RKO (cell line): ENCODE results near the gene TRPM4.
A peak's percentile ranks its signal among the peaks of the same experiment; 100 is the strongest.
"Not testable (repeated sequence)": the region's sequence is repeated elsewhere in the genome, so short reads cannot be mapped to it uniquely, and the experiment has no call there.

Experiments used
- DNase-seq: peaks from one replicate; pipeline ENCODE4 v3.0.0-alpha.2; 2016; ENCODE audit warnings: low spot score

Gene TRPM4

DNA sequence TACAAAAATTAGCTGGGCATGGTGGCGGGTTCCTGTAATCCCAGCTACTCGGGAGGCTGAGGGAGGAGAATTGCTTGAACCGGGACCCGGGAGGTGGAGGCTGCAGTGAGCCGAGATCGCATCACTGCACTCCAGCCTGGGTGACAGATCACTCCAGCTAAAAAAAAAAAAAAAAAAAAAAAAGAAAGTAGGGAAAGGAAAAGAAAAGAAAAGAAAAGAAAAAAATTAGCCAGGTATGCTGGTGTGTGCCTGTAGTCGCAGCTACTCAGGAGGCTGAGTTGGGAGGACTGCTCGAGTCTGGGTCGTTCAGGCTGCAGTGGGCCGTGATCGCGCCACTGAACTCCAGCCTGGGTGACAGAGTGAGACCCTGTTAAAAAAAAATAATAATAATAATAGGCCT is 30.4 kb upstream of the TRPM4 start:
- not testable (repeated sequence) for DNase-seq

DNA sequence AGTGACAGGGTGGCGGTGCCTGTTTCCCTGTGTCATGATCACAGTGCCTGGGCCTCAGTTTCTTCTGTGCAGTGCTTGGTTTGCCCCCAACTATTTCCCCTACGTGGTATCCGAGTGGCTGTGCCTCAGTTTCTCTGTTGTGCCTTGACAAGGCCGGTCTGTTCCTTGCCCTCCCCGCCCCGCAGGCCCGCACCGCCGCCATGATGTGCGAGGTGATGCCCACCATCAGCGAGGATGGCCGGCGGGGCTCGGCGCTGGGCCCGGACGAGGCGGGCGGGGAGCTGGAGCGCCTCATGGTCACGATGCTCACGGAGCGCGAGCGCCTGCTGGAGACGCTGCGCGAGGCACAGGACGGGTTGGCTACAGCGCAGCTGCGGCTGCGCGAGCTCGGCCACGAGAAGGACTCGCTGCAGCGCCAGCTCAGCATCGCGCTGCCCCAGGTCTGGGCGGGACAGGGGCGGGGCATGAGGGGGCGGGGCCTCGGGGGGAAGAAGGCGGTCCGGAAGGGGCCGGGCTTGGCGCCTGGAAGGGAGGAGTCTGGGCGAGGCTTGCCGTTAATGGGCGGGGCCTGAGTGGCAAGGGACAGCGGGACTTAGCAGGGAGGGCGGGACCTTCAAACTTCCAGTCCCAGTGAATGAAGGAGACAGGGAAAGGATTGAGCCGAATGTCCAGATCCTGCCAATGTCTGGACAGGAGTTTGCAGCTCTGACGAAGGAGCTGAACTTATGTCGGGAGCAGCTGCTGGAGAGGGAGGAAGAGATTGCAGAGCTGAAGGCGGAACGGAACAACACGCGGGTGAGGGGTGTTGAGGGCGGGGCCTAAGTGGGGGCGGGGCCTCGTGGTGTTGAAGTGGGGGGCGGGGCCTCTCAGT is 29.7 kb upstream of the TRPM4 start:
- DNase-seq = peak; percentile 96

DNA sequence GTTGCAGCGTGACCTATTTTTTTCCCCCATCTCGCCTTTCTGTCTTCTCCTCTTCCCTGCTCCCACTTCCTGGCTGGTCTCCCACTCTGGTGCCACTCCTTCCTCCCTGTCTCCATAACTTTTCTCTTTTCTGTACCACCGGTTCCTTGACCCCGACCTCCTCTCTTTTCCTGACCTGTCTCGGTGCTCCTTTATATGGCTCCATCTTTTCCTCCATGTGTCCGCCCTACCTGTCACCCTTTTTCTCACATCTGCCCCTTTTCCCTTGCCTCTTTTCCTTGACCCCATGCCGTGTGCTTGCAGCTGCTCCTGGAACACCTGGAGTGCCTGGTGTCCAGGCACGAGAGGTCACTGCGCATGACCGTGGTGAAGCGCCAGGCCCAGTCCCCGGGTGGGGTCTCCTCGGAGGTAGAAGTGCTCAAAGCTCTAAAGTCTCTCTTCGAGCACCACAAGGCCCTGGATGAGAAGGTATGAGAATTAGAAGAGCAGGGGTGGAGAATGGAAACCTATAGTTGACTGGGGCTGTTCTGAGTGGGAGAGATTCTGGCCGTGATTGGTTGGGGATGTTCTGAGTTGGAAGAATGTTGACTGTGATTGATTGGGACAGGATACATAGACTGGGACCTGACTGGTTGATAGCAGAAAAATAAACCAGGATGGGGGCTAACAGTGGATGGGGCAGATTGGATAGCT is 28.9 kb upstream of the TRPM4 start:
- no peak for DNase-seq

DNA sequence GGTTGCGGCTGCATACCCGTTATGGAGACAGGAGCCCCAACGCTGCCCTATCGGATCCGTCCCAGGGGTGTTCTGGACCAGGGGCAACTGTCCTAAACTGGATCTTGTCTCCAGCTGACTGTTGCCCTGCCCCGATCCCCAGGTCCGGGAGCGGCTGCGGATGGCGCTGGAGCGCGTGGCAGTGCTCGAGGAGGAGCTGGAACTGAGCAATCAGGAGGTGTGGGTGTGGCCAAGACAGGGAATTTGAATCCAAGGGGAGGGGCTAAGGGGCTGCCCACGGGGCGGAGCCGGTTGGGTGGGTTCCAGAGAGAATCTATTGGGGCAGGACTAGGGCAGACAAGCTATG is 28.4 kb upstream of the TRPM4 start:
- DNase-seq = no peak

DNA sequence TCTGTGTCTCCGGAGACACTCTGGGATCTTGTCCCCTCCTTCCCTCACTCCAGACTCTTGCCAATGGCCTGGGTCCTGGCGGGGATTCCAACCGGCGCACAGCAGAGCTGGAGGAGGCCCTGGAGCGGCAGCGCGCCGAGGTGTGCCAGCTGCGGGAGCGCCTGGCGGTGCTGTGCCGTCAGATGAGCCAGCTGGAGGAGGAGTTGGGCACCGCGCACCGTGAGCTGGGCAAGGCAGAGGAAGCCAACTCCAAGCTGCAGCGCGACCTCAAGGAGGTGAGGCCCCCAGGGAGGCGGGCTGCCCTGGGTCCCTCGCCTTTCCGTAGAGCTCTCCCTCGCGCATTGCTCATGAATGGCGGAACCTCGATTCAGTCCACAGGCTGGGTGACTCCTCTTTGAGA is 27.3 kb upstream of the TRPM4 start:
- no peak for DNase-seq

DNA sequence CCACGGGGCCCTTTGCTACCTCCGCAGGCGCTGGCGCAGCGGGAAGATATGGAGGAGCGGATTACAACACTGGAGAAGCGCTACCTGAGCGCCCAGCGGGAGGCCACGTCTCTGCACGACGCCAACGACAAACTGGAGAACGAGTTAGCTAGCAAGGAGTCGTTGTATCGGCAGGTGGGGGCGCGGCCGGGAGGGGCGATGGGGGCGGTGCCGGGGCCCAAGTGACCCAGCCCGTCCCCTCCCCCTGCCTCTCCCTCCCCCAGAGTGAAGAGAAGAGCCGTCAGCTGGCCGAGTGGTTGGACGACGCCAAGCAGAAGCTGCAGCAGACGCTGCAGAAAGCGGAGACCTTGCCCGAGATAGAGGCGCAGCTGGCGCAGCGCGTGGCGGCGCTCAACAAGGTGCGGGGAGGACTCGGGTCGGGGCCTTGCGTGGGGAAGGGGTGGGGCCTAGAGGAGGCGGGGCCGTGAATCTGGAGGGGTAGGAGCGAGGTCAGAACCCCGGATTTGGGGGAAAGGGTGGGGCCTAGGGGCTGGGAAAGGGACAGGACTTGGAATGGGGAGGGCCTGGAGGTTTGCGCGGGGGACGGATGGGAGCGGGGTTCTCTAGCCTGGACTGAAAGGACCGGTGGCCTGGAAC is 24.5 kb upstream of the TRPM4 start:
- no peak for DNase-seq

DNA sequence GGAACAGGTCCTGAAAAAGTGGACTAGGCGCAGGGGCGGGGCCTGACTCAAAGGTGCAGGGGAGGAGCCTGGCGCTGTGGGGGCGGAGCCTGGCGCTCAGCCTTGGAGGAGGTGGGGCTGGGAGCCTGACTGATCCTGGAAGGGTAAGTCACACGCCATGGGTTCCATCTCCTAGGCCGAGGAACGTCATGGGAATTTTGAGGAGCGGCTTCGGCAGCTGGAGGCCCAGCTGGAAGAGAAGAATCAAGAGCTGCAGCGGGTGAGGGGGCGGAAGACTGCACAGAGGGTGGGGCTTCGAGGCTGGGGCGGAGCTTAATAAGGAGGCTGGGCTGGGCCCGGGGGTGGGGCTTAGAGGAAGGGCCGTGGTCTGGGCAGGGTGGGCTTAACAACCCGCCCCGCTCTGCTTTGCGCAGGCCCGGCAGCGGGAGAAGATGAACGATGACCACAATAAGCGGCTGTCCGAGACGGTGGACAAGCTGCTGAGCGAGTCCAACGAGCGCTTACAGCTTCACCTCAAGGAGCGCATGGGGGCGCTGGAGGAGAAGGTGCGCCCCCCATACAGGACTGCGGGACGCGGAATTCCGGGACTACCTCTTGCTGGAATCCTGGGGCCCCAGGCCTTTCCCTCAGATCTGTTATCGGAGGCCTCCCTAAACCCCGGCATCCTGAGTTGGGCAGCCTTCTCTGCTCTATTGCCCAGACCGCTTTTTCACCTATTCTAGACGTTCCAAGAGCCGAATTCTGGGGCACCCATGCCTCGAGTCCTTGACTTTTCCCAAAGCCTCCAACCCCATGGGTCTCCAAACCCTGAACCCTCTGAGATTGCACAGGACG is 23.8 kb upstream of the TRPM4 start:
- no peak for DNase-seq

DNA sequence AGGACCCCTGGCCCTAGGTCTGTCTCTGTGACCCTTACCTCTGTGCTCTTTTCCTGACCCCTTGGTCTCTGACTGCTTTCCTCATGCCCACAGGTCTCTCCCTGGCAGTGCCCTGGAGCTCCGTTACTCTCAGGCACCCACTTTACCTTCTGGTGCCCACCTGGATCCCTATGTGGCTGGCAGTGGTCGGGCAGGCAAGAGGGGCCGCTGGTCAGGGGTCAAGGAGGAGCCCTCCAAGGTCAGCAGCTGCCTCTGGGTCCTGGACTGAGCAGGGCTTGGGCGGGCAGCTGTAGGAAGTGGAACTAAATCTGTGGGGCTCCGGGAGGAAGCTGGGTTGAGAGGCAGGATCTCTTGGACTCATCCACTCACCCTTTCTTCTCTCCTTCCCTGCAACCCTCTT is 21.9 kb upstream of the TRPM4 start:
- no peak for DNase-seq

DNA sequence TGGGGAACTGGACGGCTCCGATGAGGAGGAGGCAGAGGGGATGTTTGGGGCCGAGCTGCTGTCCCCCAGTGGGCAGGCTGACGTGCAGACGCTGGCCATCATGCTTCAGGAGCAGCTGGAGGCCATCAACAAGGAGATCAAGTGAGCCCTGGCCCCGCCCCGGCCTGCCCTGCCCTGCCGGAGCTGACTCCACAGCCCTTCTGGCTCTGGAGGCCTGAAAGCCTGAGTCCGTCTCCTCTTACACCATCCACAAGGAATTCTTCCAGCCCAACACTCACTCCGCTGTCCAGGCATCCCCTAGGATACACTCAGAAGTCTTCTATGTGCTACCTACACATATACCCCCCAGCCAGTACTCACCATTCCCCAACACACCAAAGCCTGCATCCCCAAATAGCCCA is 20.8 kb upstream of the TRPM4 start:
- no peak for DNase-seq

DNA sequence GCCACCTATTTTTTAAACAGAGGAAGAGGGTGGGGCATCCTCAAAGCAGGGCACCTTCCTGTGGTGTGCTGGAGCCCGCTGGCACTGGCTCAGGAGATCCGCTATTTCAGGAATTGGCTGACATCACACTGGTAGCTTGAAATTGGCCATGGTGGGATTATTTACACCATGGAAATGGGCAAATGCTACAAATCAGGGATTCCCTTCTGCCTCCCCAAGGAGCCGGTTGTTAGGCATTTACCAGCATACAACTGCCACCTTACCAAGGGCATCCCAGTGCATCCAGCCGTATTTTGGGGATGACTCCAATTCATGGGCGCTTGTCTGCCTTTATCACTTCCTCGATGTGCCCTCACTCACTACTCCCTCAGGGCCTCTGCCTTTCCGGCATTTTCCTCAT is 16.6 kb upstream of the TRPM4 start:
- DNase-seq = no peak

DNA sequence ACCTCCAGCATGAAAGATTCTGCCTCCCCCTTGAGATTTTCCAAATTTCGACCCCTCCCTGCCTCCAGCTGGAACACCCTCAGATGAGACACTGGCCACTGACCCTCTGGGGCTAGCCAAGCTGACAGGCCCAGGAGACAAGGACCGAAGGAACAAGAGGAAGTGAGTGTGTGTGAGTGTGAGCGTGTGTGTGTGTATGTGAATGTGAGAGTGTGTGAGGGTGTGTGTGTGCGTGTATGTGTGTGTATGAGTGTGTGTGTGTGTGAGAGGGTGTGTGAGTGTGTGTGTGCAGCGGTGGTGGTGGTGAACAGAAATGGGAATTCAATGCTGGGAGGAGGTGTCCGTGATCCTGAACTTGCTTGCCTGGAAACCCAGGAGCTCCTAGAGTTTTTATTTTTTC is 16.2 kb upstream of the TRPM4 start:
- DNase-seq = no peak

DNA sequence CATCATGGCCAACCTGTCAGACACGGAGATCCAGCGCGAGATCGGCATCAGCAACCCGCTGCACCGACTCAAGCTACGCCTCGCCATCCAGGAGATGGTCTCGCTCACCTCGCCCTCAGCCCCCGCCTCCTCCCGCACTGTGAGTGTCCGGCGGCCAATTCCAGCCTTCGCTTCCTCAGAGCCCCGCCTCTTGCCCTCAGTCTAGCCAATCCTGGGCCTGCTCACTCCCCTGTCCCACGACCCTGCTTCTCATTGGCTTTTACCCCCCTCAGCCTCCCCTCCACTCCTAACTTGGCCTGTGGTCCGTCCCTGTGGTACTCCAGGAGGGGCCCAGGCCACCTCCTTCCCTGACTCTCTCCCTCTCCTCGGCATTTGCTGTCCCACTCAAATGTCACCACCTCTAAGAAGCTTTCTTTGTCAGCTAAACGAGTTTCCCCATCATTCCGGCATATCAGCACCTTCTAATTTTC is 14.7 kb upstream of the TRPM4 start:
- DNase-seq = no peak

DNA sequence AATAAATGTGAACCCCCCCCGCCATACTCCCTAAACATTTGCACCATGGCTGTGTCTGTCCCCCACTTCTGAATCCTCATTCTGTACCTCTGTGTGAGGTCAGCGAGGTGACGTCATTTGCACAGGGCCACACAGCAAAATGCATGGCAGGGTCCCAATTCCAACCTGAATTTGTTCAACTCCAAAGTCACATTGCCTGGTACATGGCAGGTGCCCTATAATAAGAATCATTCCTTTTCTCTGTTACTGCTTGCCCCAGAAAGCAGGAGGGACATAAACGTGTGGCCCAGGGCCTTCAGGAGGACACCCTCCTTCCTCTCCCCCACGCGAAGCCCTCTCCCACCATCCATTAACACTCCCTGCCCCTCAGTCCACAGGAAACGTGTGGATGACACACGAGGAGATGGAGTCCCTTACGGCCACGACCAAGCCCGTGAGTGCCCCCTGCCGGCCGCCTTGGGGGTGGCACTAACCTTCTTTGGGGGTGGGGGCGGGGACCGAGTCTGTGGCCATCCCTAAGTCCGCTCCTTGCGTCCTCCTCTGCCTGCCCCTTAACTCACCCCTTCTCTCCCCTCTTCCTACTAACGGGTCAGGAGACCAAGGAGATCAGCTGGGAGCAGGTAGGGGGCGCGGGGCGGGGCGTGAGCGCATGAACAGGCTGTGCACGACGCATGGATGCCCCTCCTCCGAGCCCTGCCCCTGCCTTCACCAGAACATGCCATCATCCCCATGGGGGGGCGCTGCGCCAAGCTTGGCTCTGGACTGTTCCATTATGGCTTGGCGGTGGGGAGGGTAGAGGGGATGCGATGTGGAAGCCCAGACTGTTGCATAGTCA is 11.8 kb upstream of the TRPM4 start:
- no peak for DNase-seq

DNA sequence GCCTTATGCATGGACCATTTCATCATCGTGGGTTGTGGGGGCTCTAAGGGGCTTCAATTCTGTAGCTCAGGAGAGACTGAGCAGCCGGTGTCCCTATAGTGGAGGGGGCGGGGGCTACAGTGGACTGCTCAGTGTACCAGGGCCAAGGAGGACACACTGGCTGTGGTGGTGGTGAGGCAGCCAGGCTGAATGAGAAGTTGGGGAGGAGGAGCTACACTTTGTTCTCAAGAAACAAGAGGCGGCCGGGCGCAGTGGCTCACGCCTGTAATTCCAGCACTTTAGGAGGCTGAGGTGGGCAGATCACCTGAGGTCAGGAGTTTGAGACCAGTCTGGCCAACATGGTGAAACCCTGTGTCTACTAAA is 11.2 kb upstream of the TRPM4 start:
- not testable (repeated sequence) for DNase-seq

DNA sequence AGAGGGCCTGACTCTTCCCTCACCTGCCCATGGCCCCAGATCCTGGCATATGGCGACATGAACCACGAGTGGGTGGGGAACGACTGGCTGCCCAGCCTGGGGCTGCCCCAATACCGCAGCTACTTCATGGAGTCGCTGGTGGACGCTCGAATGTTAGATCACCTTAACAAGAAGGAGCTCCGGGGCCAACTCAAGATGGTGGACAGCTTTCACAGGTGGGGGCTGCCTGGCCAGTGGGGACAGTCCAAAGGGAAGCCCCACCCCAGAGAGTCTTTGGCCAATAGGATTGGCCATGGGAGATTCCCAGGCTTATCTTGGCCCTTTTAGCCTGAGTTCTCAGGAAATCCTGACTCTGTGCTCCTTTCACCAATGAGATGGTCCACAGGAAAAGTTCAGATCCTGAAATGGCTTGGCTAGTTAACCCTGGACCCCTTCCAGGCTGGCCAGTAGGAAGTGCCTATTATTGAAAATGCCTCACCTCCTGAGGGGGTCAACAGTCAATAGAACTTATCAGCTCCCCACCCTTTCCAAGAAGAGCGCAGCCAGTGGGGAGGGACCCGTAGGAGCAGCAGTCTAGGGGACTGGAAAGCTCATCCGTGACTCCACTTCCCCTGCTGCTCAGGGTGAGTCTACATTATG is 9.4 kb upstream of the TRPM4 start:
- DNase-seq = no peak

DNA sequence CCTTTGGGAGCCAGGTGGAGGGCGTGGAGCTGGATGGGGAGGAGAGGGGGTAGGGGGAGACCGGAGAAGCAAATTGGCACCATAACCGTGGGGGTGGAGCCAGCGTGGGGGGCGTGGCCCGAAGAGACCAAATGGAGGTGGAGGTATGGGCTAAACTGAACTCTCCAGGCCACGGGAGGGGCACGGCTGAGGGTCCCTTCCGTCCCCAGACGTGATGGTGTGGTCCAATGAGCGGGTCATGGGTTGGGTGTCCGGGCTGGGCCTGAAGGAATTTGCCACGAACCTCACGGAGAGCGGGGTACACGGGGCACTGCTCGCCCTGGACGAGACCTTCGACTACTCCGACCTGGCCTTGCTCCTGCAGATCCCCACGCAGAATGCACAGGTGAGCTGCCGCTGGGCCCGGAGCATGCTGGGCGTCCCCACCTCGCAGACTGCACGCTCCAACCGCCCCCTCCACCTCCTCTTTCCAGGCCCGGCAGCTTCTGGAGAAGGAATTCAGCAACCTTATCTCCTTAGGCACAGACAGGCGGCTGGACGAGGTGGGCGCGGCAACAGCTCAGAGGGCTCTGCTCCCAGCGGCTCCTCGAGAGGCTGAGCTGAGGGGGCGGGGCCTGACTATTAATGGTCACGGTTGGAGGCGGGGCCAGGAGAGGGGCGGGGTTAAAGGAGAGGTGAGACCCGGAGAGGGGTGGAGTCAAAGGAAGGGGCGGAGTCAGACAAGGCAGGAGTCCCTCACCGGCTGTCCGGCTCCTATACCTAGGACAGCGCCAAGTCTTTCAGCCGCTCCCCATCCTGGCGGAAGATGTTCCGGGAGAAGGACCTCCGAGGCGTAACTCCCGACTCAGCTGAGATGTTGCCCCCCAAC is 8.6 kb upstream of the TRPM4 start:
- peak; percentile 90 for DNase-seq

DNA sequence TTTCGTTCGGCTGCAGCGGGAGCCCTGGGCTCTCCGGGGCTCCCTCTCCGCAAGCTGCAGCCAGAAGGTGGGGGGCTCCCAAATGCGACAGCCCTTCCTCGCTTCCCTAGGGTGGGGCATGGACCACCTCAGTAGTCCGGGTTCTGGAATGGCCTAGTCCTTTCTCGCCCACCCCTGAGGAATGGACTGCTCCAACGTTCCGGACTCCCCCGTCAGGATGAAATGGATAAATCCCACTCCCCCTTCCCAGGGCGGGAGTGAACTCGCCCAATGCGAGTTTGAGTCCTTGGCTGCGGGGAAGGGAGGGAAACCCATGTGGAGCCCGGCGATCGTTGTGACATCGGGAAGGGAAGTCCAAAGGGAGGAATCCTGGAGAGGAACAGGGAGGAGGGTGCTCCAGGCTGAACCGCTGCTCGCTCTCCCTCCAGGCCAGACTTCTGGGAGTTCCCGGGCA is 7.9 kb upstream of the TRPM4 start:
- peak; percentile 85 for DNase-seq

DNA sequence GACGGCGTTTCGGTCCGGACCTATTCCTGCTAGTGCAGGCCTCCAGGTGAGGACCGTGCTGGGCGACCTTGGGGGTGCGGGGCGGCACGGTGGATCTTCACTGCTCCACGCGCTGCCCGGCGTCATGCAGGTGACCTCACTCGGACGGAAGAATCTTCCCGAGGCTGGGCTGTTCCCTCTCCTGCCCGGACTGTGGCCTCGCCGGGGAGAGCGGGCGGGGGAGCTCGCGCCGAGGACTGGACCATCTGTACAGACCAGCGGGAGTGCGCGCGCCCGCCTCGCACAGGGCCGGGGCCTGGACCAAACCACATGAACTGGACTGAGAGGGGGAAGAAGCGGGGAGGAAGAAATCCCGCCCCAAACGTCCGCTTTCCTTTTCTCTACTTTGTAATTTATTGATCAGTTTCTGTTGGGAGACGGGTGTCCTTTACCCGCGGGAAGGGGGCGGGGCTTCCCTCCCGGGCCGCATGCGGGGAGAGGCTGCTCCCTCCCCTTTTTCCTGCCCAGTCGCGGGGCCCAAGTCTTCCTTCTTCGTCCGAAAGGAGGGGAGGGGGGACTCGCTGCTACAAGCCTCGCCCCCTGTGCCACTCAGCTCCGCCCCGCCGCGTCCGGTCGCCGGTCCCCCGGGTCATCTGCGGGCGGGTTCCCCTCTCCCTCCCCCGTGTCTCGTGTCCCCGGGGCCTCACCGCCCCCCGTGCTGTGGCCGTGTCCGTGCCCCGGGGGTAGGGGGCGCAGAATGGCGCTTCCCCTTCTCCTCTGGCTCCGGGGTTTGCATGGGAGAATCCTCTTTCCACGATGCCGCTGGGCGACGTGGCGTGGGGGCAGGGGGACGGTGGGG is 7.3 kb upstream of the TRPM4 start:
- DNase-seq = peak; percentile 91

DNA sequence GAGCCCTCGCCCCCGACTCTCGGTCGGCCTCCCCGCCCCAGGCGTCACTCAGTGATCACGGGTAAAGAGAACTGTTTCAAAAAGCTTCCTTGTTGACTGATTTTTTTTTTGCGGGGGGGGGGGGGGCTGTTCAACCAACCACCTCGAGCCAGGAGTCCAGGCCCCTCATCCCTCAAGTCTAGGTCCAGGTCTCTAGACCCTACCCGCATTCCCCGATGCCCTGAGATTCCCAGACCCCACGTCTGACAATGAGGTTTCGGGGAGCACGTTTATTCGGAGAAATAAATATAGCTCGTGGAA is 6.7 kb upstream of the TRPM4 start:
- DNase-seq = peak; percentile 40
